GM21723 (cell line): ENCODE results near the gene HYAL3.
"Not testable (repeated sequence)": the region's sequence is repeated elsewhere in the genome, so short reads cannot be mapped to it uniquely, and the experiment has no call there.

Experiments used
- ATAC-seq: cut with Tn5 transposase; IDR thresholded peaks from one replicate; pipeline ENCODE4 v1.9.1; 2021; ENCODE audit warnings: mild to moderate bottlenecking, moderate library complexity; ENCODE audit not compliant: unreplicated experiment

HYAL3 gene

DNA sequence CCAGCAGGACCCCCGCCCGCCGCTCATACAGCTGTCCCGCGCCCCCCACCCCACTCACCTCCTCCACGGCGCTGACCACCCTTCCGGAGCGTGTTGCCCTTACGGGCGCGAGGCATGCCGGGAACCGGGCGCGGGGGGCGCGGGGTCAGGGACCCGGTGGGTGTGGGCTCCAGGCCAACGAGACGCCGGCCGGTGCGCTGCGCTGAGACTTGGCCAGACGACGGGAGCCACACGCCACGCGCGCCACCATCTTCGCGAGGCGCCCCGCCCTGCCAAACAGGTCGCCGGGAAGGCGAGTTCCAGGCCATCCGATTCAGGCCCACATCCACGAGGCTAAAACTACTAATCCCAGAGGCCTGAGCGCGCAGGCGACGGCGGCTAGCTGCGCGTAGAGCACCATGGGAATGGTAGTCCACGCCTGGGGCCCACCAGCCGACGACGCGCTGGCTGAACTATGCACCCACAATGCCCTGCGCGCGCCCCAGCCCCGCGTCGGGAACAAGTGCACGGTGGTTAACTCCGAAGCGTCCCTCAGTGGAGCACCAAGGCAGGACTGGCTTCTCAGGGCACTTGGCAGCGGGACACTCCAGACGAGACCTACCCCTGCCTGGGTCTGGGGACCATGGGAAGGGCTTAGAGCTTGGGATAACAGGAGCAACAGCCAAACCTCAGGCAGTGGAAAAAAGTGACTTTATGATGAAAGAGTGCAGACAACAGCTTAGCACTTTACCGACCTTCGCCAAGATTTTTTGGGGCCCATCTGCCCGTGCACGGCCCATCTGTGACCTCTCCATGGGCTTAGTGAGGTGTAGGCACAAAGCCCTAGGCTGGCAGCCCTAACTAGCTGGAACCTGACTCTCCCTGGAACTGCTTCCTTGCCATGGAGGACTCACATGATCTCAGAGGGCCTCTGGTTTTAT lies 6.8 kb downstream of the HYAL3 start, which contains the start of gene IFRD2:
TSS of gene IFRD2 (minus strand) at position 271 of the 920 bp plus-strand sequence. CDS start at position 116, 155 bp downstream.
- peak; percentile 93 for ATAC-seq

- no peak for ATAC-seq
Observed at GRCh38 chr3:50290161-50290641, 9.0 kb downstream of the HYAL3 start.

DNA sequence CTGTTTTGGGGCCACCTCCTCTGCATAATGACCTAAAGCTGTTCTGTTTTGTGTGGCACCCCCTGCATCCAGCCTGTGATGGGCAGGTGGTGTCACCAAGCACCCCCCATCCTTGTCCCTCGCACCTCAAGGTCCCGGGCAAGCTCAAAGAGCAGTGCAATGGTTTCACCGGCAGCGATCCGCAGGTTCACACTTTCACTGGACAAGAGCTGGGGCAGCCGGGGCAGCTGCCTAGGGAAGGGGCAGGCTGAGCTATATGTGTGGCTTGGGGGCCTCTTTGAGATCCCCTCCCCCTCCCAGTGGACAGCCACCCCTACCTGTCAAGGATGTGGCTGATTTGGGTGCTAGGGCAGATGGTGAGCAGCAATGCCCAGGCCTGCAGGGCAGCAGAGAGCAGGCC lies 10.1 kb downstream of the HYAL3 start:
- ATAC-seq, result no peak

- no peak for ATAC-seq
Observed at GRCh38 chr3:50288387-50289007, 10.7 kb downstream of the HYAL3 start.

GRCh38 chr3:50287262-50287661 lies 11.9 kb downstream of the HYAL3 start:
- ATAC-seq, result no peak

DNA sequence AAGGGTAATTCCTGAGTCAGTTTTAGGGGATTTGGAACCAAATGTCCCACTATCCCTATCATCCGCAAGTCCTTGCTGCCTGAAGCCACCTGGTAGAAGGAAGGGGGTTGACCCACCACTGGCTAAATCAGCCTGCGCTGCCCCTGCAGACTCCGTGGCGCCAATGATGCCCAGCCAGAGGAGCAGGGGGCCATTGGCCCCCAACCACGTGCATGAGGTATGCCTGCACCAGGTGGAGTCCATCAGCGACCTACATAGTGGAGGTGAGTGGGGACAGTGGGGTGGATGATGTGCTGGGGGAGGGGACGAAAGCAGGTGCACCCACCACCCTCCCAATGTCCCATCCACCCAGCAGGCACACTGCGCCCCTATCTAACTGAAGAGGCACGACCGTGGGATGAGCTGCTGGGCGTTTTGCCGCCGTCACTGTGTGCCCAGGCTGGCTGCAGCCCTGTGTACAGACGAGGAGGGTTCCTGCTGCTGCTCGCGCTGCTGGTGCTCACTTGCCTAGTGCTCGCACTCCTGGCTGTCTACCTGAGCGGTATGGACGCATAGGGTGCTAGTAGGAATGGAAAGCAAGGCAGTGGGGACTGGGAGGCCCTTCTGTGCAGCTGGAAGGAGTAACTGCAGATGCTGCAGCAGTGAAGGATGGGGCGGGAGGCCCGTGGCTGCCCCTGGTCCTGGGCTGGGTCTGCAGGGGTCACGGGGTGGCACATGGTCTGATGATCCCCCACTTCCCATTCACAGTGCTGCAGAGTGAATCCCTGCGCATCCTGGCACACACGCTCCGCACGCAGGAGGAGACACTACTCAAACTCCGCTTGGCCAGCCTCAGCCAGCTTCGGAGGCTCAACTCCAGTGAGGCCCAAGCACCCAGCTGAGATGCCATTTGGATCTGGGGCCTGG lies 12.6 kb downstream of the HYAL3 start:
- no peak for ATAC-seq

GRCh38 chr3:50284121-50284520 lies 15.1 kb downstream of the HYAL3 start:
- not testable (repeated sequence) for ATAC-seq

DNA sequence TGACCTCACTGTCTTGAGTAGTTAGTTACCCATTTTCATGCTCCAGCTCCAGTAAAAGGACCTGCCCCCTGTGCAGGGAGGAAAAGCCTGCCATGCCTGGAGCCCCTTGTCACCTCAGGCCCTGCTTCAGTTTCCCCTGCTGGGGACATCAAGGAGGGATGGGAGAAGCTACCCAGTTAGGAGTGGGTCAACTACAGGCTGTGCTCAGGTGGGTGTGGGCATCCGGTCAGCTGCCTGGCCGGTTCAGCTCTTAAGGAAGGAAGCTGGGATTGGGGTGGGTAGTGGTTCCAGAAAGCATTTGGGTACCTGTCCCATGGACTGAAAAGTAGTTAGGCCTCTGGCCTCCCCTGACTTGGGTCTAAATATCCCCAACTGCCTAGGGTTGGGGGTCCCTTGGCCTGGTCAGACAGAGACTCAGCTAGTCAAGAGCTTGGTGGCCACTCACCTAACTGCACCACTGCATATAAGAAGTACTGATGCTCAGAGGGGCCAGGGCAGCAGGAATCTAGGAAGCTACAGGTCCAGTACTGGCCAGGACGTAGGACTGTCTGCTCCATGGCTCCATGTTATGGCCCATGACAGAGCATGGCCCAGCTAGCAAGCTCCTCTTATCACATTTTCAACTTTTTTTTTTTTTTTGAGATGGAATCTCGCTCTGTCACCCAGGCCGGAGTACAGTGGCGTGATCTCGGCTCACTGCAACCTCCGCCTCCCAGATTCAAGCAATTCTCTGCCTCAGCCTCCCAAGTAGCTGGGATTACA lies 19.8 kb downstream of the HYAL3 start:
- no peak for ATAC-seq

GRCh38 chr3:50278880-50279224 lies 20.4 kb downstream of the HYAL3 start, which contains the start of gene LSMEM2:
Gene LSMEM2 (plus strand): TSS chr3:50279087. CDS start chr3:50279114, 27 bp downstream.
- ATAC-seq, result no peak

DNA sequence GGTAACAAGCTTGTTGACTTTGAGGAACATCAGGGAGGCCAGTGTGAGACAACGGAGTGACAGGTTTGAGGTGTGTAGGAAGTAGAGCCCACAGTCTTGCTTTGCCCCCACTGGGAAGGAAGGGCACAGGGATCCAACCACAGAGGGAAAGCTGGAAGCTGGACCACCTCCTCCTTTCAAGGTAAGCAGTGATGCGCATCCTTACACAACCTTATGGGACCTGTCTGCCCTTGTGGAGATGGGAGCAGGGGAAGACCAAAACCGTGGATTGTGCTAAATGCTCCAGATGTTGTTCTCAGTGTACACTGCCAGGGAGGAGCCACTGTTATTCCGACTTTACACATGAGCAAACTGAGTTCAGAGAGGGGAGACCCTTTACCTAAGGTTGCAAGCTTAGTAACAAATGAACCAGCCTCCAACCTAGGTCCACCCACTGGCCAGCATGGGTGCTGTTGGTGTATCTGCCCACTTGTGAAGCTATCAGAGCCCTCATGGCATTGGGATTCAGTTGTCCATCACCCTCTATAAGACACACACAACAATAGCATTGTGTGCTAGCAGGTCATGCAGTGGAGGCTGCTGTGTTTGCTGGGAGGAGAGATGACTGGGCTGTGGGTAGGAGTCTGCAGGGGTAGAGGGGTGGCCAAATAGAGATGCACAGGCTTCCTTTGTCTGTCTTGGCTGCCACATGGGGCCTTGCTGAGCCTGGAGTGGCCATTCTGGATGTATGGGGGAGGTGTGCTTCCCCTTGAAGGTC lies 20.9 kb downstream of the HYAL3 start:
- ATAC-seq, result no peak

DNA sequence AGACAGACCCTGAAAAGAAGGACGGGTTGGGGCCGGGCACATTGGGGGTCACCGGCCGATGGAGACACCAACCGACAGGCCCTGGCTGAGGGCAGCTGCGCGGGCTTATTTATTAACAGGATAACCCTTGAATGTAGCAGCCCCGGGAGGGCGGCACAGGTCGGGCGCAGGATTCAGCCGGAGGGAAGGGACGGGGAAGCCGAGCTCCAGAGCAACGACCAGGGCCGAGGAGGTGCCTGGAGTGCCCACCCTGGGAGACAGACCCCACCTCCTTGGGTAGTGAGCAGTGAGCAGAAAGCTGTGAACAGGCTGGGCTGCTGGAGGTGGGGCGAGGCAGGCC lies 22.5 kb downstream of the HYAL3 start:
- no peak for ATAC-seq

DNA sequence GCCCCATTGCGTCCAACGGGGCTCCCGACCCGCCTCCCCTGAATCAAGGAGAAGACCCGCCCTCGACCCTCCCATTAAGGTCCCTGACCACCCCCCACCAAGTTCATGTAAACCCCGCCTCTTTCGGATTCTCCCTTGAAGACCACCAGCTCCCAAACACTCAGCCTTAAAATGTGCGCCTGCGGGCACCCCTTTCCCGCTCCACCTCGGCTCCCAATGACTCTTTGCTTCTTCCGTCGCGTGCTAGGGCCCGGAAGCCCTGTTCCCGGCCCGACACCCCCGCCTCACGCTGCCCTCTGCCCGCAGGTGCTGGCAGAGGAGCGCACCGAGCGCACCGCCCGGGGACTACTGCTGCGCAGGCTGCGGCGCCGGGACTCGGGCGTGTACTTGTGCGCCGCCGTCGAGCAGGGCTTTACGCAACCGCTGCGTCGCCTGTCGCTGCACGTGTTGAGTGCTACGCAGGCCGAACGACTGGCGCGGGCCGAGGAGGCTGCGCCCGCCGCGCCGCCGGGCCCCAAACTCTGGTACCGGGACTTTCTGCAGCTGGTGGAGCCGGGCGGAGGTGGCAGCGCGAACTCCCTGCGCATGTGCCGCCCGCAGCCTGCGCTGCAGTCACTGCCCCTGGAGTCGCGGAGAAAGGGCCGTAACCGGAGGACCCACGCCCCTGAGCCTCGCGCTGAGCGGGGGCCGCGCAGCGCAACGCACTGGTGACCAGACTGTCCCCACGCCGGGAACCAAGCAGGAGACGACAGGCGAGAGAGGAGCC lies 23.0 kb downstream of the HYAL3 start:
- no peak for ATAC-seq

DNA sequence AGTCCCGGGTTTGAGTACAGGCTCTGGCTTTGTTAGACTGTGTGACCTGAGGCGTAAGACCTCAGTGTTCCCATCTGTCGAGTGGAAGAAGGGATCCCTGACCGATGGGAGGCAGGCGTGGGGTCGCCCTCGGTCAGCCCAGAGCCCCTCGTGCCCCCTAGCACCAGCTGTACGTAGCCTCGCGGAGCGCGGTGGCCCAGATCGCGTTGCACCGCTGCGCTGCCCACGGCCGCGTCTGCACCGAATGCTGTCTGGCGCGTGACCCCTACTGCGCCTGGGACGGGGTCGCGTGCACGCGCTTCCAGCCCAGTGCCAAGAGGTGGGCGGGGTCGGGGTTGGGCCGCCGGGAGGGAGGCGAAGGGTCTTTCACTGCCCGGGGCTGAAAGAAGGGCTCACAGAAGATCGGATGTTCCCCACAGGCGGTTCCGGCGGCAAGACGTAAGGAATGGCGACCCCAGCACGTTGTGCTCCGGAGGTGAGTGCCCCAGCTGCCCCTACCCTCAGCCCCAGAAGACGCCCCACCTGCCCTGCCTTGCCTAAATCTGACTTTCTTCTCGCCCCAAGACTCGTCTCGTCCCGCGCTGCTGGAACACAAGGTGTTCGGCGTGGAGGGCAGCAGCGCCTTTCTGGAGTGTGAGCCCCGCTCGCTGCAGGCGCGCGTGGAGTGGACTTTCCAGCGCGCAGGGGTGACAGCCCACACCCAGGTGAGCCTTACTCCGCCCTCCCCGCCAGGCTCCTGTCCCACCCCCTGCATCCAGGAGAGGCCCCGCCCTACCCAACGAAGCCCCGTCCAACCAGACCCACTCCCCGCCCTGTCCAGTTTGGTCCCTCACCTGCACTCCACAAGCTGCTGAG lies 23.8 kb downstream of the HYAL3 start:
- ATAC-seq, result no peak

DNA sequence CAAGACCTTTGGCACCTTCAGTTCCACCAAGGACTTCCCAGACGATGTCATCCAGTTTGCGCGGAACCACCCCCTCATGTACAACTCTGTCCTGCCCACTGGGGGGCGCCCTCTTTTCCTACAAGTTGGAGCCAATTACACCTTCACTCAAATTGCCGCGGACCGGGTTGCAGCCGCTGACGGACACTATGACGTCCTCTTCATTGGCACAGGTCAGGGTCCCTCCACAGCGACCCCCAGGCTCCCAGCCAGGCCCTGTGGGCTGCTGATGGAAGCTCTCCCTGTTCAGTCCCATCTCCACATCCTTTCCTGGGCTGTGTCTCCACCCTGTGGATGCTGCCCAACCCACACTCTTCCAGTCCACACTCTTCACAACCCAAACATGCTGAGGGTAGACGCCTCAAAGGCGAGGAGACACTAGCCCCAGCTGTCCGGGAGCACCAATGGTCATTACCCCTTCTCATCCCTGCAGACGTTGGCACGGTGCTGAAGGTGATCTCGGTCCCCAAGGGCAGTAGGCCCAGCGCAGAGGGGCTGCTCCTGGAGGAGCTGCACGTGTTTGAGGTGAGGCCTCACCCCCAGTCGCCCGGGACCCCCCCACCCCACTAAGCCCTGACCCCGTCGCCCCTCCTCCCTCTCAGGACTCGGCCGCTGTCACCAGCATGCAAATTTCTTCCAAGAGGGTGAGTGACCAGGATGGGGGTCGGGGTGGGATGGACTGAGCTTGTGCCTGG lies 24.7 kb downstream of the HYAL3 start:
- no peak for ATAC-seq

DNA sequence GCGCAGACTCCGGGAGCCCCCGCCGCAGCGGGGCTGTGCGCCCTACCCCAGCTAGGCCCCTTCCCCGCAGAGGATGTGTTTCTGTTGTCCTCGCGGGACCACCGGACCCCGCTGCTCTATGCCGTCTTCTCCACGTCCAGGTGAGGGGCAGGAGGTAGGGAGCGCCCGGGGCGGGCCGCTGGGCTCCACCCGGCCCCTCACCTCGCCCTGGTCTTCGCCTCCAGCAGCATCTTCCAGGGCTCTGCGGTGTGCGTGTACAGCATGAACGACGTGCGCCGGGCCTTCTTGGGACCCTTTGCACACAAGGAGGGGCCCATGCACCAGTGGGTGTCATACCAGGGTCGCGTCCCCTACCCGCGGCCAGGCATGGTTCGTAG lies 25.5 kb downstream of the HYAL3 start:
- no peak for ATAC-seq

DNA sequence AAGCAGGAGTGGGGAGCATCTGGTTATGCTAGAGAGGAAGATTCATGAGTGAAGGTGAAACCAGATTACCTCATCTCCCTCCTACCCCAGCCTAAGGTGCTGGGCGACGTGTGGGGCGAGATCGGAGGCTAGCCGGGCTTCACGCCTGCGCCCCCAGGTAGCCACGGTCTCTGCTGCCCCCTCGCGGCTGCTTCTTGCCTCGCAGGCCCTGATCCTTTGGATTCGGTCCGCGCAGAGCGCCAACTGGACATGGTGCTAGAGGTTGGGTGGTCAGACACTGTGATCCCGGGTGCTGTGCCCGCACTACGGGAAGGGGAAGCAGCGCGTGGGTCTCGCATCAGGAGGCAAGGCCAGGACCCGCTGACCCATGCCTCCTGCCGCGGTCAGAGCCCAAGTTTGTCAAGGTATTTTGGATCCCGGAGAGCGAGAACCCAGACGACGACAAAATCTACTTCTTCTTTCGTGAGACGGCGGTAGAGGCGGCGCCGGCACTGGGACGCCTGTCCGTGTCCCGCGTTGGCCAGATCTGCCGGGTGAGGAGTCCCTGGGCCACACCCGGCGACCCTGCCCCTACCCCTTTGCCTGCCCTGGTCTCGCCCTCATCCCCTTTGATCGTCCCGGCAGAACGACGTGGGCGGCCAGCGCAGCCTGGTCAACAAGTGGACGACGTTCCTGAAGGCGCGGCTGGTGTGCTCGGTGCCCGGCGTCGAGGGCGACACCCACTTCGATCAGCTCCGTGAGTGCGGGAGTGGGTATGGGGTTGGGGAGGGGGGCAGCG lies 26.1 kb downstream of the HYAL3 start:
- ATAC-seq, result peak; percentile 88

- ATAC-seq, result not testable (repeated sequence)
Observed at GRCh38 chr3:50272538-50272910, 26.7 kb downstream of the HYAL3 start.
